C4-2B (cell line): ENCODE measurements around the gene DNAJB12.

Experiments
- H3K27ac ChIP-seq: fragments of 450-650 bp; 2 replicates; pipeline ENCODE4 v1.5.1; 2017
- CTCF ChIP-seq: fragments of 450-650 bp; conservative IDR thresholded peaks from 2 replicates; pipeline ENCODE4 v1.5.1; 2017; ENCODE audit warnings: mild to moderate bottlenecking
- ZFX ChIP-seq: fragments of 450-650 bp; IDR thresholded peaks from 2 replicates; pipeline ENCODE4 v1.6.1; 2017

DNAJB12 gene

GRCh38 chr10:72292223-72292691, 62.5 kb downstream of the DNAJB12 start:
- H3K27ac ChIP-seq: no peak overlapping the region
- TF ChIP-seq CTCF (no peak), ZFX (no peak)

GRCh38 chr10:72291019-72291532, 63.6 kb downstream of the DNAJB12 start:
- TF ChIP-seq CTCF (no peak), ZFX (no peak)
- no peak overlapping the region for H3K27ac ChIP-seq

- TF ChIP-seq ZFX (no peak), CTCF (no peak)
- no peak overlapping the region for H3K27ac ChIP-seq
Observed at GRCh38 chr10:72285972-72286521, 68.7 kb downstream of the DNAJB12 start.

GRCh38 chr10:72283131-72283530, 71.6 kb downstream of the DNAJB12 start:
- TF ChIP-seq ZFX (no peak), CTCF (no peak)
- no peak overlapping the region for H3K27ac ChIP-seq
